ENCODE results near the gene TSPAN5.

GRCh38 chr4:98680806-98681205, 22.4 kb upstream of the TSPAN5 start:
- TF ChIP-seq POLR2A (IDR thresholded peaks at IDR 0.05; ENCODE audit: low read depth, low read length) (no peak), POLR2AphosphoS5 (IDR thresholded peaks at IDR 0.05; ENCODE audit: low read depth, low read length) (no peak), TAF1 (IDR thresholded peaks at IDR 0.05; ENCODE audit: low read depth, low read length) (no peak), SPI1 (IDR thresholded peaks at IDR 0.05; ENCODE audit: low read depth, low read length) (no peak), POU2F2 (IDR thresholded peaks at IDR 0.05; ENCODE audit: low read depth, low read length) (no peak), PAX5 (IDR thresholded peaks at IDR 0.05; ENCODE audit: insufficient read depth, low read length, severe bottlenecking) (no peak)
